GM18873 (cell line): ENCODE measurements around the gene CHST1.

Source experiments
- ATAC-seq: cut with Tn5 transposase; IDR thresholded peaks from one replicate; pipeline ENCODE4 v1.9.1; 2021; ENCODE audit warnings: mild to moderate bottlenecking, moderate library complexity, moderate number of reproducible peaks; ENCODE audit not compliant: unreplicated experiment, low FRiP score

CHST1 gene

GRCh38 chr11:45661439-45662055 is 3.9 kb downstream of the CHST1 start:
- ATAC-seq: no peak

- ATAC-seq: no peak
These were observed 4.5 kb downstream of the CHST1 start for GRCh38 chr11:45660729-45661438.

- no peak for ATAC-seq
These were observed 5.6 kb downstream of the CHST1 start for GRCh38 chr11:45659818-45660160.

GRCh38 chr11:45659031-45659817 is 6.2 kb downstream of the CHST1 start:
- no peak for ATAC-seq

GRCh38 chr11:45658292-45658991 is 7.0 kb downstream of the CHST1 start:
- no peak for ATAC-seq

GRCh38 chr11:45657496-45658260 is 7.7 kb downstream of the CHST1 start:
- no peak for ATAC-seq

- no peak for ATAC-seq
These were observed 9.6 kb downstream of the CHST1 start for GRCh38 chr11:45655831-45656230.

GRCh38 chr11:45655347-45655756 is 10.1 kb downstream of the CHST1 start:
- ATAC-seq: no peak

- no peak for ATAC-seq
These were observed 10.5 kb downstream of the CHST1 start for GRCh38 chr11:45655012-45655283.

GRCh38 chr11:45654231-45655011 is 11.0 kb downstream of the CHST1 start:
- no peak for ATAC-seq

- no peak for ATAC-seq
These were observed 12.1 kb downstream of the CHST1 start for GRCh38 chr11:45653277-45653676.

GRCh38 chr11:45652781-45653180 is 12.6 kb downstream of the CHST1 start:
- ATAC-seq: no peak

- no peak for ATAC-seq
These were observed 13.3 kb downstream of the CHST1 start for GRCh38 chr11:45651841-45652749.

- no peak for ATAC-seq
These were observed 14.3 kb downstream of the CHST1 start for GRCh38 chr11:45651156-45651555.

- no peak for ATAC-seq
These were observed 15.0 kb downstream of the CHST1 start for GRCh38 chr11:45650166-45651095.

- ATAC-seq: no peak
These were observed 15.8 kb downstream of the CHST1 start for GRCh38 chr11:45649544-45650165.

- no peak for ATAC-seq
These were observed 16.5 kb downstream of the CHST1 start for GRCh38 chr11:45648931-45649330.
